Spleen (tissue), 11 donors: ENCODE measurements around the gene PPP1R9A. TPM values are rescaled to one million over a fixed set of nuclear protein-coding genes. Genes with fewer than 3 reads are reported as not detected.
A peak's percentile ranks its signal among the peaks of the same experiment; 100 is the strongest.

ENCODE experiments used
- DNase-seq: peaks from one replicate; pipeline ENCODE4 v3.0.0-alpha.2; 2020
- H3K27ac ChIP-seq, 8 donors: fragments of 200-600 bp; sonication (generic) in 7 of 8; 1 replicate in 4 of 8; 2 replicates in 4 of 8; pipeline versions ENCODE4 v1.5.0 to v1.8.0; 2016 to 2021; ENCODE audit warnings: inconsistent platforms in 4 of 8, mild to moderate bottlenecking in 4 of 8, moderate library complexity in 1 of 8
- H3K27me3 ChIP-seq, 7 donors: fragments of 200-600 bp; sonication (generic) in 6 of 7; replicated peaks in 1 of 7; 1 replicate in 4 of 7; 2 replicates in 3 of 7; pipeline versions ENCODE4 v1.5.0 to v1.8.0; 2016 to 2021; ENCODE audit warnings: inconsistent platforms in 3 of 7, mild to moderate bottlenecking in 1 of 7
- H3K36me3 ChIP-seq, 6 donors: fragments of 200-600 bp; sonication (generic) in 5 of 6; 1 replicate in 4 of 6; 2 replicates in 2 of 6; pipeline versions ENCODE4 v1.5.0 to v1.8.0; 2016 to 2021; ENCODE audit warnings: inconsistent platforms in 2 of 6
- H3K4me1 ChIP-seq, 6 donors: fragments of 200-600 bp; sonication (generic) in 5 of 6; 1 replicate in 3 of 6; 2 replicates in 3 of 6; pipeline versions ENCODE4 v1.5.0 to v1.8.0; 2016 to 2021; ENCODE audit warnings: inconsistent platforms in 3 of 6
- H3K4me3 ChIP-seq, 8 donors: fragments of 200-600 bp; sonication (generic) in 7 of 8; 1 replicate in 4 of 8; 2 replicates in 4 of 8; pipeline versions ENCODE4 v1.5.0 to v1.8.0; 2016 to 2021; ENCODE audit warnings: inconsistent platforms in 4 of 8, mild to moderate bottlenecking in 4 of 8, moderate library complexity in 2 of 8
- H3K9me3 ChIP-seq, 8 donors: fragments of 200-600 bp; sonication (generic) in 7 of 8; 1 replicate in 4 of 8; 2 replicates in 4 of 8; pipeline versions ENCODE4 v1.5.0 to v1.8.0; 2016 to 2021; ENCODE audit warnings: inconsistent platforms in 4 of 8
- POLR2A ChIP-seq, 3 donors: fragments of 450-650 bp; IDR thresholded peaks; one replicate each; pipeline ENCODE4 v1.5.1; 2017; ENCODE audit warnings: antibody characterized with exemption in 3 of 3, mild to moderate bottlenecking in 1 of 3
- POLR2AphosphoS5 ChIP-seq, 3 donors: sonication (generic); formaldehyde crosslinking; IDR thresholded peaks; one replicate each; pipeline ENCODE4 v1.5.1; 2017; ENCODE audit warnings: antibody characterized with exemption in 3 of 3
- WGBS, 5 donors: extraction: QIAGEN DNeasy Blood & Tissue Kit in 3 of 5; methylation state at CpG; one replicate each; pipeline versions ENCODE4 v1.1.5 to v1.1.7; 2013 to 2018; 5-methylcytosine and 5-hydroxymethylcytosine counted together
- intact Hi-C: fragments of 100-400 bp; cut with DNase I; formaldehyde crosslinking; loops from one replicate; pipeline ENCODE4 v1.15.0; 2023; ENCODE audit warnings: low total_unique reads
- polyA plus RNA-seq, 3 donors: library from polyadenylated mRNA; stranded (reverse); fragments of 200-250 nt; gene quantifications; one replicate each; pipeline ENCODE4 v1.2.1, GENCODE V29; 2013
- total RNA-seq, 7 donors: library from RNA; depleted of rRNA in 3 of 7; stranded (reverse); fragments of >200 nt in 3 of 7; fragmentation: NEBNext Ultra II Directional in 4 of 7; extraction: Animal tissue kit (Norgen Biotek cat#: 25700) in 4 of 7; gene quantifications; one replicate each; pipeline versions ENCODE4 v1.1.0 to v1.2.1, GENCODE V29; 2016 to 2021
- TF ChIP-seq, protein P1 (sequence below), 11 experiments: fragments of 200-600 bp in 7 of 11; fragments of 450-650 bp in 4 of 11; sonication (generic) in 4 of 11; IDR thresholded peaks in 8 of 11; conservative IDR thresholded peaks in 3 of 11; 1 replicate in 7 of 11; 2 replicates in 4 of 11; pipeline versions ENCODE4 v1.4.0 to v1.8.0; 2016 to 2021; ENCODE audit warnings: antibody characterized with exemption in 11 of 11, inconsistent platforms in 4 of 11, mild to moderate bottlenecking in 1 of 11
- donor health status: healthy with polysubstance abuse.
- donor health status: DM: no; HTN: no; CAD: no; lungs with moderate emphysema.
- donor health status: DM: no; HTN: no; CAD: no.
- donor health status: Bipolar disorder and iron deficiency.
- donor health status: healthy.
- donor health status: DM: no; HTN: no; CAD: no.
- donor health status: DM: yes; HTN: yes; CAD: no.

The PPP1R9A gene
- total and polyA plus RNA-seq, 10 donors: 0.52 to 24.1 (median 10.9) TPM

DNA sequence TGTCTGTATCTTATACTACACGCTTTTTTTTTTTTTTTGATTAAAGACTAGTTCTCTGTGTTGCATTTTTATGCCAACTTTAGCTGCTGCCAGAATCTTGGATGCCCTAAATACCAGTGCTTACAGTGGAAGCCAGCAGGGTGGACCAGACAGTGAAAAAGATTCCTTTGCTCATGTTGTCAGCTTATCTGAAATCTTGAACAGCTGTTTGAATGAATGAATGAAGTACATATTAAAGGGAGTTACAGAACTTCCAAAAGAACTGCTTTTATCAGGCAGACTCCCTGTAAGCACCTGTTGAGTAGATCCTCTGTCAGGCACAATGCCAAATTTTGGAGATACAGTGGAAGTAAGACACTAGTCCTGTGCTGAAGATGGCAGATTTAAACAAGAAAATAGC, 184.9 kb downstream of the PPP1R9A start:
- Histone ChIP-seq H3K9me3 (no peaks in the 10 kb centered on the region), H3K4me1 (peaks cover 0 to 14% (median 5%) of the 10 kb centered on the region in 6 donors), H3K36me3 (no peaks in the 10 kb centered on the region), H3K4me3 (no peak overlapping the region), H3K27ac (no peak overlapping the region), H3K27me3 (no peaks in the 10 kb centered on the region)
- no peak for TF ChIP-seq POLR2A (IDR thresholded peaks at IDR 0.05)
- no peak for TF ChIP-seq POLR2AphosphoS5 (IDR thresholded peaks at IDR 0.05)
- TF ChIP-seq, protein P1, sequence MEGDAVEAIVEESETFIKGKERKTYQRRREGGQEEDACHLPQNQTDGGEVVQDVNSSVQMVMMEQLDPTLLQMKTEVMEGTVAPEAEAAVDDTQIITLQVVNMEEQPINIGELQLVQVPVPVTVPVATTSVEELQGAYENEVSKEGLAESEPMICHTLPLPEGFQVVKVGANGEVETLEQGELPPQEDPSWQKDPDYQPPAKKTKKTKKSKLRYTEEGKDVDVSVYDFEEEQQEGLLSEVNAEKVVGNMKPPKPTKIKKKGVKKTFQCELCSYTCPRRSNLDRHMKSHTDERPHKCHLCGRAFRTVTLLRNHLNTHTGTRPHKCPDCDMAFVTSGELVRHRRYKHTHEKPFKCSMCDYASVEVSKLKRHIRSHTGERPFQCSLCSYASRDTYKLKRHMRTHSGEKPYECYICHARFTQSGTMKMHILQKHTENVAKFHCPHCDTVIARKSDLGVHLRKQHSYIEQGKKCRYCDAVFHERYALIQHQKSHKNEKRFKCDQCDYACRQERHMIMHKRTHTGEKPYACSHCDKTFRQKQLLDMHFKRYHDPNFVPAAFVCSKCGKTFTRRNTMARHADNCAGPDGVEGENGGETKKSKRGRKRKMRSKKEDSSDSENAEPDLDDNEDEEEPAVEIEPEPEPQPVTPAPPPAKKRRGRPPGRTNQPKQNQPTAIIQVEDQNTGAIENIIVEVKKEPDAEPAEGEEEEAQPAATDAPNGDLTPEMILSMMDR (IDR thresholded peaks at IDR 0.05 in 8 of 11, conservative IDR thresholded peaks at IDR 0.05 in 3 of 11): no peak
- DNase-seq: no peak
- WGBS, 5 donors: 61 to 80% (median 74%) methylated on average over 1 of the region's 1 CpG
- intact Hi-C loops: no loop called here

DNA sequence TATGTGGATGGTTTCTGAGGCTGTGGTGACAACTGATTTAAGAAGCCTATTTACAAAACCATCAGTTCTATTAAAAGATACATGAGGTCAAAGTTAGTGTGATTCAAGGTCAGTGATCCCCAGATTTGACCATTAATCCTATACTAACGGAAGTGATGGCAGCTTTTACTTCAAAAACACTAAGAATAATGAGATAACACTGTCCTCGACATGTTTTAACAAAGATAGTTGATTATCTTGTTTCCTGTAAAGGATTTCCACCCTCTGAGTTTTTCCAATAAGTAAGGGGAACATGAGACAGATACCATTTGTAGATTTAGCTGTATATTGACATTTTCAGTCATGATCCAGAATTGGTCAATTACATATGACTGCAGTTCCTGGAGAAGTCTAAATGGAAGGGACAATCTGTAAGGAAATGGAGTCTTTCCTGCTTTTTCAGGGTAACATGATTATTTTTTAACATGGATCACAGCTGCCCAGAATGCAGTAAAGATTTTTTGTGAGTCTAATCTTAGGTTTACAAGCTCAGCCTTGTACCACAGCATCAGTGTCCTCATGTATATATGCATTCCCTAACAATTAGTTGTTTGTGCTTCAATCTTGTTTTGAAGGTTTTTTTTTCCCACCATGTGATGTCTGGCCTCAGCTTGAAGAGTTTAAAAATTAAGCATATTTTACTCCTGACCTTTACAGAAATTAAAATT, 188.0 kb downstream of the PPP1R9A start:
- intact Hi-C loops: no loop called here
- H3K36me3 ChIP-seq: no peaks in the 10 kb centered on the region
- no peak for DNase-seq
- H3K27me3 ChIP-seq: no peaks in the 10 kb centered on the region
- H3K9me3 ChIP-seq: no peaks in the 10 kb centered on the region
- H3K4me3 ChIP-seq: no peak overlapping the region
- WGBS, 5 donors: 29 to 48% (median 36%) methylated on average over 2 of the region's 2 CpGs
- H3K27ac ChIP-seq: peak overlapping the region in 6 of 8 donors; percentile 20 to 79 (median 58)
- TF ChIP-seq, protein P1 (IDR thresholded peaks at IDR 0.05 in 8 of 11, conservative IDR thresholded peaks at IDR 0.05 in 3 of 11): no peak
- TF ChIP-seq POLR2A (IDR thresholded peaks at IDR 0.05) (no peak), POLR2AphosphoS5 (IDR thresholded peaks at IDR 0.05) (no peak)
- peaks cover 0 to 14% (median 5%) of the 10 kb centered on the region in 6 donors for H3K4me1 ChIP-seq

DNA sequence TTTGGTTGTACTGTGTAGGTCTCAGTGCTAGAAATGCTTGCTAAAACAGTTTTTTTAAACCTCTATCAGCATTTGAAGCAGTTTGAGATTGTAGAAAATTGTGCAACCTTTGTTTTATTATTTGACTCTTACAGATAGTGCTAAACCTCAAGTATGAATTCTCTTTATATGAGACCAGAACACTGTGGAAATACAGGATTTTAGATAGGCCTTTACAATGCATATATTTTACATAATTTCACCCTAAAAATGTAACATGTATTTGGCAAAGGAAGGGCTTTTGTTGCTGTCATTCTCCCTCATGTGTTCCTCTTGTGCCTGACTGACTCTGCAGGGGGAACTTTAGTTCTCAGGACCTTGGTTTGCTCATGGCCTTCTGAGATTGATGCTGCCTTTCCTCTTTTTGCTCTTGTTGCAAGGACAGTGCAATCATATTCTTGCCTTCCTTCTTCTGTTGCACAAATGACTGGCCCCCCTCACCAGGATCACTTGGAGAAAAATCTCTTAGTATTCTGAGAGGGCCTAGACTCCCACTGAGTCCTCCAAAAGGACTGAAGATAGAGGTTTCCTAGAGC, 188.7 kb downstream of the PPP1R9A start:
- Histone ChIP-seq H3K27me3 (no peaks in the 10 kb centered on the region), H3K36me3 (no peaks in the 10 kb centered on the region), H3K9me3 (no peaks in the 10 kb centered on the region), H3K4me1 (peaks cover 0 to 14% (median 5%) of the 10 kb centered on the region in 6 donors), H3K27ac (peak overlapping the region in 6 of 8 donors; percentile 20 to 79 (median 46)), H3K4me3 (no peak overlapping the region)
- intact Hi-C loops: no loop called here
- no peak for DNase-seq
- TF ChIP-seq POLR2AphosphoS5 (IDR thresholded peaks at IDR 0.05) (no peak), POLR2A (IDR thresholded peaks at IDR 0.05) (no peak)
- TF ChIP-seq, protein P1 (IDR thresholded peaks at IDR 0.05 in 8 of 11, conservative IDR thresholded peaks at IDR 0.05 in 3 of 11): no peak

DNA sequence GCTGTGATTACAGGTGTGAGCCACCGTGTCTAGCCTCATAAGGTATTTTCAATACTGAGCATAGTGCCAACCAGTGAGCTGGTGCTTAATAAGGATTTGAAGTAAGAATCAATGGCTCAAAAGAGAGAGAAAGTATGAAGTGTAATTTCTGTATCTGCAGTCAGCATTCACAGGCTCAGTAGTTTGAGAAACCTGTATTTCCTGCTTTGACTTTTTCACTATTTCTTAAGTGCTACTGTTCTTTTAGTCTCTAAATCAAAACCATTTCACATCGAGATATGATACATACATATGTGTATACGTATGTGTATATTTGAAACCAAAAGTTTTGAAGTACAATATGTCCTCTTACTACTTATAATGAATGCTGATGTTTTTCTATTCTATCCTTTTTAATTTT, 189.9 kb downstream of the PPP1R9A start:
- no peaks in the 10 kb centered on the region for H3K9me3 ChIP-seq
- H3K4me1 ChIP-seq: peaks cover 0 to 14% (median 5%) of the 10 kb centered on the region in 6 donors
- TF ChIP-seq POLR2A (IDR thresholded peaks at IDR 0.05) (no peak), POLR2AphosphoS5 (IDR thresholded peaks at IDR 0.05) (no peak)
- TF ChIP-seq, protein P1 (IDR thresholded peaks at IDR 0.05 in 8 of 11, conservative IDR thresholded peaks at IDR 0.05 in 3 of 11): no peak
- intact Hi-C loops: no loop called here
- no peaks in the 10 kb centered on the region for H3K36me3 ChIP-seq
- H3K27me3 ChIP-seq: no peaks in the 10 kb centered on the region
- no peak overlapping the region for H3K4me3 ChIP-seq
- WGBS, 5 donors: 88 to 97% (median 90%) methylated on average over 3 of the region's 3 CpGs
- DNase-seq: no peak
- H3K27ac ChIP-seq: peak overlapping the region in 4 of 8 donors; percentile 20 to 79 (median 62)
